ENCODE results near the gene LGALS7.
"Not testable (repeated sequence)": the region's sequence is repeated elsewhere in the genome, so short reads cannot be mapped to it uniquely, and the experiment has no call there.

Gene LGALS7

DNA sequence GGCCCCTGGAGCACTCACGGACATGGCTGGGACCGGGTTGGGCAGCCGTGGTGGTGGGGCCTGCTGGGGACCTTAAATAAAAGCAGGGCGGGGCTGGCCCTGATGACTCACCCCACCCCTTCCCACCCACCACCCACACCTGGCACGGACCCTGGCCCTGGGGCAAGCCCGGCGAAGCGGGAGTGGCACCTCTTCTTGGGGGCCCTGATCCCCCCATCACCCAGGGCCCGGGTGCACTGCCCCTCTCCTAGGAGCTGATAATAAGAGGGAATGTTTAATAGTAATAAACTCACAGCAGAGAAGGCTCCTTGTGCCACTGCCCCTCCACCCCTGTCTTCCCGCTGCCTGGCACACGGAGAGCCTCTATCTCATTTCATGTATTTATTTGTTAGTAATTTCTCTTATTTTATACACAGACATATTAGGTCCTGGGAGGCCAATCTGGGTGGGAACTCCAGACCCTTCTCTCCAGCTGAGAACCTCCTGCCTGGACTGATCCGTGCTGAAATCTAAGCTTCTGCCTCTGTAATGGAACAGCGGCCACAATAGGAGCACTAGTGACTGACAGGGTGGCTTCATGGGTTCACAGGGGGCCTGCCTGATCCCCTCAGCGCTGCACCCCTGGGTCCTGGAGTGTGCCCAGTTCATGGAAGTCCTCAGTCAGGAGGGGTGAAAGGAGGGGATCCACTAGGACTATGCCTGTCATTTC is at the start of gene LGALS7:
TSS of gene LGALS7 (minus strand) at position 49 of the 709 bp plus-strand sequence. CDS start at position 24, 25 bp downstream.
- no peak for DNase-seq

DNA sequence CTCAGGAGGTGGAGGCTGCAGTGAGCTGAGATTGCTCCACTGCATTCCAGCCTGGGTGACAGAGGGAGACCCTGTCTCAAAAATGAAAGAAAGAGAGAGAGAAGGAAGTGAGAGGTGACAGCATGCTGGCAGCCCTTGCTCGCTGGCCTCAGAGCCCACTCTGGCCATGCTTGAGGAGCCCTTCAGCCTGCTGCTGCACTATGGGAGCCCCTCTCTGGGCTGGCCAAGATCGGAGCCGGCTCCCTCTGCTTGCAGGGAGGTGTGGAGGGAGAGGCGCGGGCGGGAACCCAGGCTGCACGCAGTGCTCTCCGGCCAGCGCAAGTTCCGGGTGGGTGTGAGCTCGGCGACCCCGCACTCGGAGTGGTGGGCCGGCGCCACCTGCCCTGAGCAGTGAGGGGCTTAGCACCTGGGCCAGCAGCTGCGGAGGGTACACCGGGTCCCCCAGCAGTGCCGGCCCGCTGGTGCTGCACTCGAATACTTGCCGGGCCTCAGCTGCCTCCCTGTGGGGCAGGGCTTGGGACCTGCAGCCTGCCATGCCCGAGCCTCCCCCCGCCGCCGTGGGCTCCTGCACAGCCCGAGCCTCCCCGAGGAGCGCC is 48.0 kb upstream of the LGALS7 start:
- DNase-seq = not testable (repeated sequence)

DNA sequence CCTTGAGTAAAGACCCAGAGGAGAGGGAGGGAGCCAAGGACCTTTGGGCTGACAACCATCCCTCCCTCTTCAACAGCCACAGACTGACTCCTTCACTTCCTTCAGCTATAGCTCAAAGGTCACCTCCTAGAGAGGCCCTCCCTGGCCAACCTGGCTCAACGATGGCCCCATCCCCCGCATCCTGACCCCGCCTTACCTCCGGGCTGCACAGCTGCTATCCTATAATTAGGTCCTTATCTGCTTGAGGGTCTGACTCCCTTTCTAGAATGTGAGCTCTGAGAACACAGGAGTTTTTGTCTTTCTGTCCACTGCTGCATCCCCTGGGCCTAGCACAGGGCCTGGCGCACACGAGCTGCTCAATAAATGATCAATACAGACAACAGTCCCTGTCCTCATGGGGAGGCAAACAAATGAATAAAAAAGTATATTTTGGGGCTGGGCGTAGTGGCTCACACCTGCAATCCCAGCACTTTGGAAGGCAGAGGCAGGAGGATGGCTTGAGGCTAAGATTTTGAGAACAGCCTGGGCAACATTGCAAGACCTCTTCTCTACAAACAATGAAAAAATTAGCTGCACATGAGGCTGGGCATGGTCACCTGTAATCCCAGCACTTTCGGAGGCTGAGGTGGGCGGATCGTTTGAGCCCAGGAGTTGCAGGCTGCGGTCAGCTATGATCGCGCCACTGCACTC is 46.1 kb upstream of the LGALS7 start:
- no peak for DNase-seq

- no peak for DNase-seq
Measured at GRCh38 chr19:38817081-38817480, 43.8 kb upstream of the LGALS7 start.

DNA sequence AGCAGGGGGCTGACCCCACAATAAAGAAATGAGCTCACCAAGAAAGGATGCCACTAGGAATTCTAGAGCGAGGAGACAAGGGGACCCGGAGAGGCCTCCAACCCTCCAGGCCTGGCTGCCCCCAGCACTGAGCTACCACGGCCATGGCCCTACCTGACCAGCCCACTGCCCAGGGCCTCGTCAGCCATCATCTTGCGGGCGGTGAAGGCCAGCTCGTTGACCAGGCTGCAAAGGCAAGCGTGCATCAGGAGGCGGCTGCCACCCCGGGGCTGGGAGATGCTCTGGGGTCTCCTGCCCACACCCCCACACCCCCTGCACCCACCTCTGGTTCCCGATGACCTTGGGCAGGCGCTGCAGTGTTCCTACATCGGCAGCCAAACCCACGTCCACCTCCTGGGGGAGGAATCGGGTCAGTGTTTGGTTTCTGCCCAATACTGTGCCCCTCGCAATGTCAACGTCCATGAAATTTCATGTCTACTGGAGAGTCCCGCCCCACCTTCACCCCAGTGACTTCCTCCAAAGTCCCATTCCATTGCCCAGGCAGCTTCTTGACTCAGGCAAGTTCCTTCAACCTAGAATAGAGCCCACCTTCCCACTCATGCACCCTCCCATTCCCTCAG is 42.9 kb upstream of the LGALS7 start:
- DNase-seq = no peak

DNA sequence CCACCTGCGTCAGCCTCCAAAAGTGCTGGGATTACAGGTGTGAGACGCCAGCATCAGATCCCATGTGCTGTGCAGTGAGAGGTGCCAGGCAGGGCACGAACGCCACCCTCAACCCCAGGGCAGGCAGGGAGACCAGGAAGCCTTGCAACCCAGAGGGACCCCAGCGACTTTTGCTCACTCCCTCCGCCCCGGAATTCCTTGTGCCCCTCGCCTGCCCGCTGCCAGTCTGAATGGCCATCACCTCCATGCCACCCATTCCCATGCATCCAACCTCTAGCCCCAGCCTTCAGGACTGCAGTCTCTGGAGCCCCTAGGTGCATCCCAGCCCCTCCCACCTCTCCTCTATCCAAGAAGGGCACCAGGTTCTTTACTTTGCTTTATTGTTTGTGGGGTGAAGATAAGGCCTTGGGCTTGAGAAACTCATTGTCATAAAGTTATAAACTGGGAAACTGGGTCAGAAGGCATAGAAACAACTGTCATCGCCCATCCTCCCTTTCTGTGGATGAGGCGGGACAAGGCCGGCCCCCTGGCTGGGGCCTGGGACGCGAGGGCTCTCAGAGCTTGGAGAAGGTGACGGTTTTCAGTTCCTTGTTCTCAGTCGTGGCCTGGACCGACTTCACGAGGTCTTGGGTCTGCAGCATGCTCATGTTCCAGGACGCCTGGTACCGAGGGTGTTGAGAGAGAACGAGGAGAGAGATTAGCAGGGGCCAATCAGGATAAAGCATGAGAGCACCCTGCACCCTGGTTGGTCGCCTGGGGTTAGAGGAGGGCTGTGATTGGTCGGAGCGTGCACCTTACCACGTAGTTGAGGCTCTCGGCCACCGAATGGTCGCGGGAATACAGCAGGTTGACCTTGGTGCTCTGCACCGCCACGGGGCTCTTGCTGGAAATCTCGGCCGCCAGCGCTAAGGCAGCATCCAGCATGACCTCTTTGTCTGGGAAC is 42.0 kb upstream of the LGALS7 start:
- DNase-seq = no peak

- DNase-seq = not testable (repeated sequence)
Measured at GRCh38 chr19:38813932-38814331, 40.6 kb upstream of the LGALS7 start.

DNA sequence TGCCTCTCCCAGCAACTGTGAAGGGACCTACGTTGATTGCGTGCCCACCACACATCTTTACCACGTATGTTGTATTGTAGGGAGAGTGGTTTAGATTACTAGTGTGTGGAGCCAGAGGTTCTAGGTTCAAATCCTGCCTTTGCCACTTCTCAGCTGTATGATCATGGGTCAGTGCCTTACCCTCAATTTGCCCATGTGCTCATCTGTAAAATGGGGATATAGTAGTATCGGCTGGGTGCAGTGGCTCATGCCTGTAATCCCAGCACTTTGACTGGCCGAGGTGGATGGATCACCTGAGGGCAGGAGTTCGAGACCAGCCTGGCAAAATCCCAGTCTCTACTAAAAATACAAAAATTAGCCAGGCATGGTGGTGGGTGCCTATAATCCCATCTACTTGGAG is 40.0 kb upstream of the LGALS7 start:
- DNase-seq = no peak

GRCh38 chr19:38812841-38813320 is 39.6 kb upstream of the LGALS7 start, which contains the start of gene LGALS4:
LGALS4 (minus strand) TSS chr19:38812945; CDS start chr19:38812886, 59 bp downstream.
- DNase-seq = no peak

DNA sequence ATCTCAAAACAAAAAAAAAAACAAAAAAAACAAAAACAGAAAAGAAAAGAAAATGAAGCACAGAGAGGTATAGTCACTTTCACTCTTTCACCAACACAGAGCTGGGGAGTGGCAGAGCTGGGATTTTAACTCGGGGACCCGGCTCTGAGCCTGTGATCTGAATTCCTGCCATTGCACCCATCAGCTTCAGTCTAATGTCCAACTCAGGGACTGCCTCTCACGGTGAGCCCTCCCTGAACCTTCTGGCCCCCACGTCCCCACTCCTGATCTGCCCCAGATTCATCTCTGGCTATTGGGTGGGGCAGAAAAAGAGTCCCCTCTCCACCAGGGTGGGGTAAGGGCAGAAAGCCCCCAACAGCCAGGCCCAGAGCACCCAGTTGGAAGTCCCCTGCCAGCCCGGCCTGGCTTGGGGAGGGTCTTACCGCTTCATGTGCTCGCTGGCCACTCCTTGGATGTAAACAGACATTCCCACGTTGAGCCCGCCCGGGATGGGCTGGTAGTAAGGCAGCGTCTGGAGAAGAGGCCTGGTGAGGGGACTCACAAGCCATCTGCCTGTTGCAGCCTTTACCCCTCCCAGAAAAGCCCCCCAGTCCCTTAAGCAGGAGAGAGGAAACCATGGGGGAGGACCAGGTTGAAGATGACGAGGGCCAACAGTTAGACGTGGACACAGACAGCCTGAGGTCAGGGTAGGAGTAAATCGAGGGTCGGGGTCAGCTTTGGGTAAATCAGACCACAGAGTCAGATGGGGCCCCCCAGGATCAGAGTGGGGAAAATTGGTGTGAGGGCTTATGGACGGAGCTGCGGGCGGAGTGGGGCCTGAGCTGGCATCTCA is 38.9 kb upstream of the LGALS7 start:
- no peak for DNase-seq

- DNase-seq = no peak
Measured at GRCh38 chr19:38809592-38810252, 36.4 kb upstream of the LGALS7 start.

GRCh38 chr19:38808741-38809140 is 35.4 kb upstream of the LGALS7 start:
- DNase-seq = no peak

GRCh38 chr19:38807374-38808098 is 34.2 kb upstream of the LGALS7 start:
- DNase-seq = not testable (repeated sequence)

DNA sequence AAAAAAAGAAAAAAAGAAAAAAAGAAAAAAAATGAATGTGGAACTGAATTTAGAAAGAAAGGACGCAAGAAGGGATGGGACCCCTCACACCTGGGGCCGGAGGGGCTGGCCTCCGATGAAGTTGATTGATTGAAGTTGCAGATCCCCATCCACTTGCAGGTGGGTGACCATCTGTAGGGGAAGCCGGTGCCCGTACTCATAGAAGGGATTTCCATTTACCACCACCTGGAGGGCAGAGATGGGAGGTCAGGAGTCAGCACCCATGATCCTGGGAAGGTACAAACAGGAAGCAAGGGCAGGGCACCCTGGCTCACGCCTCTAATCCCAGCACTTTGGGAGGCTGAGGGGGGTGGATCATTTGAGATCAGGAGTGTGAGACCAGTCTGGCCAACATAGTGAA is 33.1 kb upstream of the LGALS7 start:
- DNase-seq = no peak

DNA sequence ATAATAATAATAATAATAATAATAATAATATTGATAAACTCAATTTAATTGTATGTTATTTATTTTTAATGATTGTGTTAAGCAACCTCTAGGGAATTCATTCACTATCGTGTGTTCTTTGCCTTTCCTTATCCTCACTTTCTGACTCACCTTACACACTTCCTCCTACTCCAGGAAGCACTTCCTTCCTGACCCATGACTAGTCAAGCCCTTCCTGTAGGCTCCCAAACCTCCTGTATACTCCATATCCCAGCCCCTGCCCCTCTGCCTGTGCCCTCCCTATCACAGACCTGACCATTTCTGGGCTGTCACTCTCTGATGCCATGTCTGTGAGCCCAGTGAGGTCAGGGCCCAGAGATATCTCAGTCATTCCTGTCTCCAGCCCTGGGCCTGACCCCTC is 31.9 kb upstream of the LGALS7 start:
- no peak for DNase-seq

GRCh38 chr19:38803543-38803942 is 30.2 kb upstream of the LGALS7 start:
- no peak for DNase-seq

- no peak for DNase-seq
Measured at GRCh38 chr19:38801359-38802095, 28.2 kb upstream of the LGALS7 start.

- no peak for DNase-seq
Measured at GRCh38 chr19:38800577-38801347, 27.4 kb upstream of the LGALS7 start.
